GM23338 (cell line): ENCODE data around the gene LYPLAL1. TPM values are rescaled to one million over a fixed set of nuclear protein-coding genes. Genes with fewer than 3 reads are reported as not detected.

Experiments
- ATAC-seq: fragments of 200-7000 bp; cut with Tn5 transposase; 3 replicates; pipeline ENCODE4 v1.9.1; 2020
- DNase-seq: peaks from one replicate; pipeline ENCODE4 v3.0.0-alpha.2; 2015; ENCODE audit warnings: low spot score
- H2AFZ ChIP-seq: fragments of 200-600 bp; sonication (generic); 2 replicates; pipeline ENCODE4 v1.8.0; 2016; ENCODE audit warnings: antibody characterized with exemption, mild to moderate bottlenecking, moderate library complexity
- H3F3A ChIP-seq: fragments of 200-600 bp; sonication (generic); replicated peaks from 2 replicates; pipeline ENCODE4 v1.8.0; 2017; ENCODE audit warnings: antibody characterized with exemption, mixed run types, low read depth
- H3K27ac ChIP-seq: fragments of 200-600 bp; sonication (generic); 2 replicates; pipeline ENCODE4 v1.6.1; 2016; ENCODE audit warnings: low read depth
- H3K27me3 ChIP-seq: fragments of 200-600 bp; sonication (generic); 2 replicates; pipeline ENCODE4 v1.8.0; 2016; ENCODE audit warnings: mild to moderate bottlenecking, mixed run types, moderate library complexity; ENCODE audit not compliant: insufficient read depth
- H3K36me3 ChIP-seq: fragments of 200-600 bp; sonication (generic); 2 replicates; pipeline ENCODE4 v1.8.0; 2016; ENCODE audit warnings: mild to moderate bottlenecking; ENCODE audit not compliant: insufficient read depth
- H3K4me1 ChIP-seq: fragments of 200-600 bp; sonication (generic); 2 replicates; pipeline ENCODE4 v1.8.0; 2016; ENCODE audit warnings: mild to moderate bottlenecking, moderate library complexity; ENCODE audit not compliant: insufficient read depth
- H3K4me2 ChIP-seq: fragments of 200-600 bp; sonication (generic); 2 replicates; pipeline ENCODE4 v1.7.1; 2017; ENCODE audit warnings: mixed run types
- H3K4me3 ChIP-seq: fragments of 200-600 bp; sonication (generic); 2 replicates; pipeline ENCODE4 v1.6.1; 2016; ENCODE audit warnings: mixed run types
- H3K79me2 ChIP-seq: fragments of 200-600 bp; sonication (generic); replicated peaks from 2 replicates; pipeline ENCODE4 v1.8.0; 2017; ENCODE audit warnings: mild to moderate bottlenecking; ENCODE audit not compliant: insufficient read depth
- H3K9me2 ChIP-seq: fragments of 200-600 bp; sonication (generic); 2 replicates; pipeline ENCODE4 v1.8.0; 2017; ENCODE audit not compliant: insufficient read depth
- H4K20me1 ChIP-seq: fragments of 200-600 bp; sonication (generic); replicated peaks from 2 replicates; pipeline ENCODE4 v1.8.0; 2017; ENCODE audit warnings: mild to moderate bottlenecking; ENCODE audit not compliant: insufficient read depth
- H3K27ac Mint-ChIP-seq: 2 replicates; pipeline ENCODE4 v1.8.0; 2020; ENCODE audit warnings: inconsistent platforms, mild to moderate bottlenecking, moderate library complexity, mixed read lengths
- H3K27me3 Mint-ChIP-seq: 3 replicates; pipeline ENCODE4 v1.8.0; 2022; ENCODE audit warnings: low read depth, mild to moderate bottlenecking, moderate library complexity, mixed read lengths, inconsistent platforms; ENCODE audit not compliant: insufficient read depth, poor library complexity
- H3K36me3 Mint-ChIP-seq: 3 replicates; pipeline ENCODE4 v1.8.0; 2021; ENCODE audit warnings: low read depth, mild to moderate bottlenecking, inconsistent platforms, moderate library complexity, mixed read lengths
- H3K4me1 Mint-ChIP-seq: 3 replicates; pipeline ENCODE4 v1.8.0; 2020; ENCODE audit warnings: mild to moderate bottlenecking, inconsistent platforms, mixed read lengths
- H3K4me3 Mint-ChIP-seq: 3 replicates; pipeline ENCODE4 v1.8.0; 2021; ENCODE audit warnings: moderate library complexity, mild to moderate bottlenecking, inconsistent platforms, mixed read lengths
- H3K9me3 Mint-ChIP-seq: 3 replicates; pipeline ENCODE4 v1.8.0; 2020; ENCODE audit warnings: moderate library complexity, mild to moderate bottlenecking, inconsistent platforms, mixed read lengths
- CREB1 ChIP-seq: fragments of 250-450 bp; sonication (Bioruptor Pico); IDR thresholded peaks from 2 replicates; pipeline ENCODE4 v1.5.0; 2020; ENCODE audit warnings: low read depth, mild to moderate bottlenecking, moderate library complexity
- EZH2 ChIP-seq: fragments of 200-600 bp; sonication (generic); IDR thresholded peaks from one replicate; pipeline ENCODE4 v1.8.0; 2017; ENCODE audit warnings: antibody characterized with exemption, mild to moderate bottlenecking, low read depth; ENCODE audit not compliant: unreplicated experiment
- EZH2phosphoT487 ChIP-seq: fragments of 200-600 bp; sonication (generic); IDR thresholded peaks from one replicate; pipeline ENCODE4 v1.8.1; 2018; ENCODE audit warnings: antibody characterized with exemption; ENCODE audit not compliant: unreplicated experiment
- JUNB ChIP-seq: IDR thresholded peaks from one replicate; pipeline ENCODE4 v1.6.1; 2016; ENCODE audit warnings: antibody characterized with exemption; ENCODE audit not compliant: unreplicated experiment
- POLR2AphosphoS5 ChIP-seq: IDR thresholded peaks from 2 replicates; pipeline ENCODE4 v1.6.1; 2016; ENCODE audit warnings: antibody characterized with exemption, low read depth
- ZNF331 ChIP-seq: fragments of 250-450 bp; sonication (Bioruptor Pico); IDR thresholded peaks from 2 replicates; pipeline ENCODE4 v1.5.0; 2020; ENCODE audit warnings: low read depth, mild to moderate bottlenecking, moderate library complexity
- polyA plus RNA-seq: library from polyadenylated mRNA; unstranded; fragments of >200 nt; fragmentation: Nextera tagmentation; extraction: Ambion mirVana; gene quantifications from 2 replicates; pipeline ENCODE4 v1.2.1, GENCODE V29; 2016
- total RNA-seq: library from RNA; depleted of rRNA; stranded (reverse); fragments of >200 nt; shearing (Covaris generic); gene quantifications from 2 replicates; pipeline ENCODE4 v1.2.3, GENCODE V29; 2014
- TF ChIP-seq, protein P1 (sequence below), 2 experiments: fragments of 200-600 bp in 1 of 2; sonication (generic) in 1 of 2; conservative IDR thresholded peaks; 2 replicates each; pipeline versions ENCODE4 v1.5.1 to v1.6.1; 2016 to 2017; ENCODE audit warnings: antibody characterized with exemption in 2 of 2, low read depth in 2 of 2, mild to moderate bottlenecking in 2 of 2, moderate library complexity in 1 of 2
- TF ChIP-seq, protein P2 (sequence below): IDR thresholded peaks from one replicate; pipeline ENCODE4 v1.6.1; 2018; ENCODE audit warnings: antibody characterized with exemption; ENCODE audit not compliant: unreplicated experiment
- TF ChIP-seq, protein P3 (sequence below): IDR thresholded peaks from 2 replicates; pipeline ENCODE4 v1.6.1; 2016; ENCODE audit warnings: antibody characterized with exemption

LYPLAL1 gene
- total and polyA plus RNA-seq, 2 experiments from 2014 or later = 9.9 to 60.2 TPM

DNA sequence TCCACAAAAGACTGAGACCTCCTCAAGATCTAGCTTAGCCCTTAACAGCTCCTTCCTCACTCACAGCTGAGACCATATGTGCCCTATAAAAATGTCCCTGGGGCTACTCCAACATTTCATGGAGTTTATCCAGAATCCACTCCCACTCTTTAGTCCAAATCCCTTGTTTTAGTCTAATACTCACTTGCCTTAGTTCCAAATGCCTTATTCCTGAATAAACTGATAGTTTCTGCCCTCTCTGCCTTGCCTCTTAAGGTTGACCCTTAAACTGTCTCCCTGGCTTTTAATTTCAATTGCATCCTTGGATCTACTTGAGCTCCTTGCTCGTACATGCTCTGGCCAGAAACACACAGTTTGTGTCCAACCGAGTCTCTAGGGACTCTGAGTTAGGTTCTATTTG is 47.3 kb upstream of the LYPLAL1 start:
- DNase-seq (no peak), ATAC-seq (no peak)
- H3K27ac ChIP-seq = no peak overlapping the region
- Mint-ChIP-seq H3K36me3 (no peaks in the 10 kb centered on the region), H3K4me1 (no peaks in the 10 kb centered on the region), H3K27ac (no peak overlapping the region), H3K9me3 (no peaks in the 10 kb centered on the region), H3K27me3 (no peaks in the 10 kb centered on the region), H3K4me3 (no peak overlapping the region)
- H3K79me2 ChIP-seq = no peaks in the 10 kb centered on the region
- no peaks in the 10 kb centered on the region for H3K36me3 ChIP-seq
- no peaks in the 10 kb centered on the region for H3K27me3 ChIP-seq
- H3K4me2 ChIP-seq = no peak overlapping the region
- H2AFZ ChIP-seq = no peak overlapping the region
- no peaks in the 10 kb centered on the region for H4K20me1 ChIP-seq
- no peak overlapping the region for H3K4me3 ChIP-seq
- H3F3A ChIP-seq = no peaks in the 10 kb centered on the region
- TF ChIP-seq CREB1 (CRISPR knock-in tag) (no peak), JUNB (no peak)
- no peaks in the 10 kb centered on the region for H3K9me2 ChIP-seq
- H3K4me1 ChIP-seq = no peaks in the 10 kb centered on the region

DNA sequence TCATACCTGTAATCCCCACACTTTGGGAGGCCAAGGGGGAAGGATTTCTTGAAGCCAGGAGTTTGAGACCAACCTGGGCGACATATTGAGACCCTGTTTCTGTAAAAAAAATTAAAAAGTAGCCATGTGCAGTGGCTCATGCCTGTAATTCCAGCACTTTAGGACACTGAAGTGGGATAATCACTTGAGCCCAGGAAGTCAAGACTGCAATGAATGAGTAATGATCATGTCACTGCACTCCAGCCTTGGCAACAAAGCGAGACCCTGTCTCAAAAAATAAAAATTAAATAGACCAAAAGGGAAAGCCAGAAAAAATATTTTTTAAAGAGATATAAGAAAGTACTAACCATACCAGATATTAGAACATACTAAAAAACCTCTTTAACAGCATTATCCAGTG is 44.7 kb upstream of the LYPLAL1 start:
- Histone ChIP-seq H3K9me2 (no peaks in the 10 kb centered on the region), H3K36me3 (no peaks in the 10 kb centered on the region), H3K79me2 (no peaks in the 10 kb centered on the region), H3K4me2 (no peak overlapping the region), H3K4me1 (no peaks in the 10 kb centered on the region), H2AFZ (no peak overlapping the region), H4K20me1 (no peaks in the 10 kb centered on the region), H3F3A (no peaks in the 10 kb centered on the region), H3K27me3 (no peaks in the 10 kb centered on the region), H3K4me3 (no peak overlapping the region), H3K27ac (no peak overlapping the region)
- TF ChIP-seq, protein P1, sequence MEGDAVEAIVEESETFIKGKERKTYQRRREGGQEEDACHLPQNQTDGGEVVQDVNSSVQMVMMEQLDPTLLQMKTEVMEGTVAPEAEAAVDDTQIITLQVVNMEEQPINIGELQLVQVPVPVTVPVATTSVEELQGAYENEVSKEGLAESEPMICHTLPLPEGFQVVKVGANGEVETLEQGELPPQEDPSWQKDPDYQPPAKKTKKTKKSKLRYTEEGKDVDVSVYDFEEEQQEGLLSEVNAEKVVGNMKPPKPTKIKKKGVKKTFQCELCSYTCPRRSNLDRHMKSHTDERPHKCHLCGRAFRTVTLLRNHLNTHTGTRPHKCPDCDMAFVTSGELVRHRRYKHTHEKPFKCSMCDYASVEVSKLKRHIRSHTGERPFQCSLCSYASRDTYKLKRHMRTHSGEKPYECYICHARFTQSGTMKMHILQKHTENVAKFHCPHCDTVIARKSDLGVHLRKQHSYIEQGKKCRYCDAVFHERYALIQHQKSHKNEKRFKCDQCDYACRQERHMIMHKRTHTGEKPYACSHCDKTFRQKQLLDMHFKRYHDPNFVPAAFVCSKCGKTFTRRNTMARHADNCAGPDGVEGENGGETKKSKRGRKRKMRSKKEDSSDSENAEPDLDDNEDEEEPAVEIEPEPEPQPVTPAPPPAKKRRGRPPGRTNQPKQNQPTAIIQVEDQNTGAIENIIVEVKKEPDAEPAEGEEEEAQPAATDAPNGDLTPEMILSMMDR (conservative IDR thresholded peaks at IDR 0.05; ENCODE audit: low read depth in 2 of 2) = no peak
- TF ChIP-seq, protein P2, sequence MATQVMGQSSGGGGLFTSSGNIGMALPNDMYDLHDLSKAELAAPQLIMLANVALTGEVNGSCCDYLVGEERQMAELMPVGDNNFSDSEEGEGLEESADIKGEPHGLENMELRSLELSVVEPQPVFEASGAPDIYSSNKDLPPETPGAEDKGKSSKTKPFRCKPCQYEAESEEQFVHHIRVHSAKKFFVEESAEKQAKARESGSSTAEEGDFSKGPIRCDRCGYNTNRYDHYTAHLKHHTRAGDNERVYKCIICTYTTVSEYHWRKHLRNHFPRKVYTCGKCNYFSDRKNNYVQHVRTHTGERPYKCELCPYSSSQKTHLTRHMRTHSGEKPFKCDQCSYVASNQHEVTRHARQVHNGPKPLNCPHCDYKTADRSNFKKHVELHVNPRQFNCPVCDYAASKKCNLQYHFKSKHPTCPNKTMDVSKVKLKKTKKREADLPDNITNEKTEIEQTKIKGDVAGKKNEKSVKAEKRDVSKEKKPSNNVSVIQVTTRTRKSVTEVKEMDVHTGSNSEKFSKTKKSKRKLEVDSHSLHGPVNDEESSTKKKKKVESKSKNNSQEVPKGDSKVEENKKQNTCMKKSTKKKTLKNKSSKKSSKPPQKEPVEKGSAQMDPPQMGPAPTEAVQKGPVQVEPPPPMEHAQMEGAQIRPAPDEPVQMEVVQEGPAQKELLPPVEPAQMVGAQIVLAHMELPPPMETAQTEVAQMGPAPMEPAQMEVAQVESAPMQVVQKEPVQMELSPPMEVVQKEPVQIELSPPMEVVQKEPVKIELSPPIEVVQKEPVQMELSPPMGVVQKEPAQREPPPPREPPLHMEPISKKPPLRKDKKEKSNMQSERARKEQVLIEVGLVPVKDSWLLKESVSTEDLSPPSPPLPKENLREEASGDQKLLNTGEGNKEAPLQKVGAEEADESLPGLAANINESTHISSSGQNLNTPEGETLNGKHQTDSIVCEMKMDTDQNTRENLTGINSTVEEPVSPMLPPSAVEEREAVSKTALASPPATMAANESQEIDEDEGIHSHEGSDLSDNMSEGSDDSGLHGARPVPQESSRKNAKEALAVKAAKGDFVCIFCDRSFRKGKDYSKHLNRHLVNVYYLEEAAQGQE = no peak
- TF ChIP-seq, protein P3, sequence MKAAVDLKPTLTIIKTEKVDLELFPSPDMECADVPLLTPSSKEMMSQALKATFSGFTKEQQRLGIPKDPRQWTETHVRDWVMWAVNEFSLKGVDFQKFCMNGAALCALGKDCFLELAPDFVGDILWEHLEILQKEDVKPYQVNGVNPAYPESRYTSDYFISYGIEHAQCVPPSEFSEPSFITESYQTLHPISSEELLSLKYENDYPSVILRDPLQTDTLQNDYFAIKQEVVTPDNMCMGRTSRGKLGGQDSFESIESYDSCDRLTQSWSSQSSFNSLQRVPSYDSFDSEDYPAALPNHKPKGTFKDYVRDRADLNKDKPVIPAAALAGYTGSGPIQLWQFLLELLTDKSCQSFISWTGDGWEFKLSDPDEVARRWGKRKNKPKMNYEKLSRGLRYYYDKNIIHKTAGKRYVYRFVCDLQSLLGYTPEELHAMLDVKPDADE = no peak
- TF ChIP-seq EZH2phosphoT487 (no peak), ZNF331 (CRISPR knock-in tag) (no peak), POLR2AphosphoS5 (no peak), CREB1 (CRISPR knock-in tag) (no peak), EZH2 (no peak)
- ATAC-seq (no peak), DNase-seq (no peak)
- peaks cover 3% of the 10 kb centered on the region; the same call in 2 of the 3 replicates for H3K4me1 Mint-ChIP-seq
- H3K4me3 Mint-ChIP-seq = no peak overlapping the region
- no peak overlapping the region for H3K27ac Mint-ChIP-seq
- no peaks in the 10 kb centered on the region for H3K27me3 Mint-ChIP-seq
- no peaks in the 10 kb centered on the region for H3K36me3 Mint-ChIP-seq
- H3K9me3 Mint-ChIP-seq = no peaks in the 10 kb centered on the region
